Measurements from ENCODE around the gene LDB2.

GRCh38 chr4:16819652-16820051, 78.8 kb downstream of the LDB2 start:
- TF ChIP-seq CTCF (IDR thresholded peaks at IDR 0.05; ENCODE audit: extremely low read depth in 1 of 2, insufficient read depth in 1 of 2, low read depth in 1 of 2, low read length in 2 of 2) (no peak), POLR2AphosphoS5 (IDR thresholded peaks at IDR 0.05; ENCODE audit: insufficient read depth, low read depth, low read length) (no peak), POLR2A (IDR thresholded peaks at IDR 0.05; ENCODE audit: low read depth, low read length) (no peak), EZH2 (IDR thresholded peaks at IDR 0.05; ENCODE audit: borderline replicate concordance, low read depth, low read length, severe bottlenecking) (no peak), MAX (IDR thresholded peaks at IDR 0.05; ENCODE audit: insufficient read depth, insufficient read length) (no peak), MYC (IDR thresholded peaks at IDR 0.05; ENCODE audit: low read depth, low read length) (no peak), JUN (IDR thresholded peaks at IDR 0.05; ENCODE audit: borderline replicate concordance, insufficient read depth, insufficient read length, low read depth) (no peak), FOS (IDR thresholded peaks at IDR 0.05; ENCODE audit: borderline replicate concordance, insufficient read depth, low read length) (no peak), GATA2 (IDR thresholded peaks at IDR 0.05; ENCODE audit: insufficient read depth, insufficient read length, low read depth, low read length) (no peak)
